SHP77 treated with DMSO at 0.1 percent for 48 hours (cell line): ENCODE data around the gene ASPSCR1.

Experiments
- DNase-seq: peaks from one replicate; lab custom pipeline; 2025; lab: John Stamatoyannopoulos, UW

ASPSCR1 gene

GRCh38 chr17:82055965-82056728 is 78.7 kb downstream of the ASPSCR1 start:
- DNase-seq = no peak

GRCh38 chr17:82056729-82057621 is 79.5 kb downstream of the ASPSCR1 start:
- DNase-seq = no peak

DNA sequence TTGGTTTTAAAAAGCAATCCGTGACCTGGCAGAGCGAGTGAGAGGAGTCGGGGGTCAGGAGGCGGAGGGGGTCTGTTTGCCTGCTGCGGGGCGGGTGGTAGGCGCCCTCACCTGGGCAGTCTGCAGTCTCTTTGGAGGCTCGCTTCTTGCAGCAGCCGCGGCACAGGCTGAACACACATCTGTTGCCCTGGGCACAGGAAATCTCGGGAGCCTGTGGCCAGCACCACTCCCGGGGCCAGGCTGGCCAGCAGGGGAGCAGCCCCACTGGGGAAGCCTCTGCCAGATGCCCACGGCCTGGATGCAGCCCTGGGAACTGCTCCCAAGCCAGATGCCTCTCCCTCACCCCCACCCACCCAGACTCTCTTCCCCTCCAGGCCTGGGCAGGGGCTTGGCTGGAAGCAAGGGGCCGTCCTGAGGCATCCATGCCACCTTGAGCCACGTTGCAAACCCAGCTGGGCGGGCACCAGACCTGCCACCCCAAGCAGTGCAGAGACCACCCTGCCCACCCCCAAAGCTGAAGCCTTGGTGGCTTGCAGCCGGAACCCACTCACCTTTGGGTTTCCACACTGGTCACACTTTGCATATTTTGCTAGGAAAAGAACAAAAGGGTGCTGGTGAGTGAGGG is 80.9 kb downstream of the ASPSCR1 start:
- DNase-seq = no peak

DNA sequence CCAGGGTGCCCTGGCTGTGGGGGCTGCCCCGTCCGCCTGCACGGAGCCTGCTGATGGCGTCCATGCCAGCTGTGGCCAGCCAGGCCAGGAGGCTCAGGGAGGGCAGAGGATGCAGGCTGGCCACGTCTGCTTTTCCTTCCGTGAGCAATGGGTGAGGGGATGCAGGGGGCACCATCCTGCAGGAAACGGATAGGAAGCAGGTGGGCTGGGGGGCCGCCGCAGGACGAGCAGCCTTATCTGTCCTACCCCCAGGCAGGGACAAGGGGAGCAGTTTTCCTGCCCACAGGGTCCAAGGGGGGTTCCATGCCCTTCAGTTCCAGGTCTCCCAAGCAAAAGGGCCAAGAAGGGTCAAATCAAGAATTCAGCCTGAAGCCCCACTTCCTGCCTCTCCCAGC is 81.4 kb downstream of the ASPSCR1 start:
- DNase-seq = no peak

DNA sequence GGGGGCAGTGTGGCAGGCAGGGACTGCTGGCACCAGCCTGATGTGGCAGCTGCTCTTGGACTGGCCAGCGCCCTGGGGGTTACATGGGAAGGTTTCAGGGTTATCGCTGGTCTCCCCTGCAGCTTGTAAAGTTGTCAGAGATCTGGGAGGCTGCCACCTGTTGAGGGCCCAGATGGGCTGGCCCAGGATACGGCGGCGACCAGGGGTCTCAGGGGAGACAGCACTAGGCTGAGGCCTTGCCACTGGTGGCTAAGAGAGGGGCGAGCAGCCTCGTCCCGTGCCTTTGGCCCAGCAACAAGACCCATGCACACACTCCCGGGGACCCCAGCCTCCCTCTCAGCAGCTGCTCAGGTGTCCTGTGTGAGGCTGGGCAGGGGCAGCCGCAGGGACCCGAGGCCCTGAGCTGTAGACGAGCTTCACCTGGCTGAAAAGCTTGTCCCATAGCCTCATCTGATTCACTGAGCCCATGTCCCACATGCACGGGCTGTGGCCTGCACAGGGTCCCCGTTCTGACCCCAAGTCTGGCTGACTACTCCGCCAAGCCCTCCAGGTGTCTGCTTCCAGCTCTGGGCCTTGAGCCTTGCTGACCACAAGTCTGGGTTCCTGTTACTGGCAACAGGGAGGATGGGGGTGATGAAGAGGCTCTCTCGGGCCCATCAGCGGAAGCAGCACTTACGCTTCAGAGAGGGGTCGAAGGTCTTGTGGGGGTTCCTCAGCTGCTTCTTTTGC is 82.0 kb downstream of the ASPSCR1 start:
- DNase-seq = no peak

GRCh38 chr17:82060001-82060380 is 82.6 kb downstream of the ASPSCR1 start:
- DNase-seq = no peak

DNA sequence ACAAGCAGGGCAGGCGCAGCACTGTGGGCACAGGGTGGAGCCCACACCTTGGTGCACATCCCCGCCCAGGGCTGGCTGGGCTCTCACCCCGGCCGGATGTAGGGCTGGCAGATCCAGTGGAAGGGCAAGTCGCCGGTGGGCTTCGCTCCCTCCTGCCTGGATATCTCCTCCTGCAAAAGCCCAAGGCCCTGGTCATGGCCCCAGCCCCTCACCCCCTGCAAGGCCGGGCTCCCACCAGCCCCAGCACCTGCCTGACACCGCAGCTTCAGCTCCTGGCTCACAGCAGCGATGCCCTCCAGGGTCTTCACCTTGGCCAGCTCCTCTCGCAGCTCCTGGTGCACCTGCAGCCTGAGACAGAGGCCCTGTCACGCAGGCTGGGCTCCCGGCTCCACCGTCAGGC is 83.2 kb downstream of the ASPSCR1 start:
- DNase-seq = no peak

GRCh38 chr17:82061047-82061925 is 83.9 kb downstream of the ASPSCR1 start:
- DNase-seq = no peak

- no peak for DNase-seq
These were observed 84.9 kb downstream of the ASPSCR1 start for GRCh38 chr17:82062076-82062983.

GRCh38 chr17:82062984-82063368 is 85.5 kb downstream of the ASPSCR1 start:
- no peak for DNase-seq

DNA sequence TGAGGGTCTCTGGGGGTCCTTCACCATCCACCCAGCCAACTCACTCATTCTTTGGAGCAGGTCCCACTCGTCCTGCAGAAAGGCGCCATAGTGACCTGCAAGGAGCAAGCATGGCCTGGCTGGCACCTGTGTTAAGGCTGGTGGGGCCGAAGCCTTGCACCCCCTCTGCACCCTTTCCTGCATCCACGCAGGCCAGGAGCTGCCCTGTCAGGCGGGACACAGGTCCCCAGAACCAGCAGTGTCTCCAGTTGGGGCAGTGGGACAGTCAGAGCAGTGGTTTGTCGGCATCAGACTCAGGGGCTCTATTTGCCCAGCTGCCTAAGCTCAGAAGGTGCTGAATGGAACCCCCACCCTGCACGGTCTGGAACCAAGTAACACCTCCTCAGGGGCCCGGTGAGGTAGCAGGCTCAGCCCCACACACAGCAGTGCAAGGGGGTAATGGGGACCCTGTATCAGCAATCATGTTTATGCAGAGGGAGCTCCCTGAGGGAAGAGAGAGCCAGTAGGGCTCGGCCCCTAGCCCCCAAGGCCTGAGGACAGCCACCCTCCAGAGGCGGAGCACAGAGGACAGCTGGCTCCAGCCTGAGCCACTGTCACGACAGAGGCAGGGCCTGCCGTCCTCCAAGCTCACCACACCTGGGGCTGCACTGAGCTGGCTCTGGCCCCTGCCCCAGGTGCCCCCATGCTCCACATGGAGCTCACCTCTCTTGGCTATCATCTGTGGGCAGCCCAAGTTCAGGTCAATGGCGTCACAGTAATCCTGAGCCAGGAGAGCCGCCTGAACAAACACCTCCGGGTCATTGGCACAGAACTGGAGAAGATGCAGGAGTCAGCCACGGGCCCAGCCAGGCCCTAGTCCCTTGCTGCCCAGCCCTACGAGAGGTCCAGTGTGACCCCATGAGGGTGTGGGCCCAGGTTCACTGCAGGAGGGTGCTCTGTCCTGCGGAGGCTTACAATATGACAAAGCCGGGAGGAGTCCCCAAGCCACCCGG is 86.3 kb downstream of the ASPSCR1 start:
- DNase-seq = no peak

DNA sequence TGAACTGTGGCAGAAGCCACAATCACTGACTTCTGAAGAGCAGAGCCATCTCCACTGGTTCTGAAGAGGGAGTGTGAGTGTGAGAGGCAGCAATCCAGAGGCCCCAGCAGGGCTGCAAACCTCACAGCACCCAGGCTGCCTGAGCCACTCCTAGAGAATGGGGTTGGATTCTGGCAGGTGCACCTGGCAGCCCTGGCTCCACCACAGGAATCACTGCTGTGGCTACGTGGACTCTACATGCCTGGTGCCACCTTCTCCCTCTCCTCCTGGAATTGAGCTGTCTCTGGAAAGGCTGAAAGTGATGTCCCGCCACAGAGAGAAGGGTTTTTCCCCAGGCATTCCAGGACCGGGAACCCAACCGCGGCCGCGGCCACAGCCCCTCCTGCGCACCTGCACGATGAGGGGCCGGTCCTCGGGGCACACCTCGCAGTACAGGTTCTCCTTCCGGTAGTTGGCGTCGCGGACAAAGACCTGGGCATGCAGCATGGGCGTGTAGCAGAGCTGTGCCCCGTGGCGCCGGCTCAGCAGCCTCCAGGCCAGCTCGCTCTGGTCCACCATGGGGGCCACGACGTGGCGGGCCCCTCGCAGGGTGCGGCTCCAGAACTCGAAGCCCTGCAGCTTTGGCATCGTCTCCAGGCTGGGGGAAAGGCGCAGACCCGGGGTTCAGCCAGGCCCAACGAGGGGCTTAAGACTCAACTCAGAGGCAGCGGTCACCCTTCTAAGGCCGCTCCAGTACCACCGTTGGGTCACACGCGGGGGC is 87.2 kb downstream of the ASPSCR1 start:
- DNase-seq = no peak

DNA sequence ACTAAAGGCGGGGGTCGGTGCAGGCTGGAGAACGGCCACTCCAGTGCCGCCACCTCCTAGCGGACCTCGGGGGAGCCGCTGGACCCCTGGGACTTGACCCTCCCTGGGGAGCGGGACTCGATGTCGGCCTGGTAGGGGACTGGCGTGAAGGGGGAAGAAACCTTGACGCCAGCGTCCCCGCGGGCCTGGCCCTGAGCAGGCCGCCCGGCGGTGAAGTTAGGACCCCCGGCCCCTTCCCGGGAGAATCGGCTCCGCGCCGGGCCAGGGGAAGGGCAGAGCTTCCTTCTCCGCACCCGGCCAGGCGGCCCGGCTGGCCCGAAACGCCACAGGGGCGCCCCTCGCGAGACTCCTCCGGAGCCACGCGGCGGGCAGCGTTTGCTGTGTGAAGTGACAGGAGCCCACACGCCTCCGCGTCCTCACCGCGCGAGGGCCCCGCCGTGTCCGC is 87.8 kb downstream of the ASPSCR1 start:
- no peak for DNase-seq

DNA sequence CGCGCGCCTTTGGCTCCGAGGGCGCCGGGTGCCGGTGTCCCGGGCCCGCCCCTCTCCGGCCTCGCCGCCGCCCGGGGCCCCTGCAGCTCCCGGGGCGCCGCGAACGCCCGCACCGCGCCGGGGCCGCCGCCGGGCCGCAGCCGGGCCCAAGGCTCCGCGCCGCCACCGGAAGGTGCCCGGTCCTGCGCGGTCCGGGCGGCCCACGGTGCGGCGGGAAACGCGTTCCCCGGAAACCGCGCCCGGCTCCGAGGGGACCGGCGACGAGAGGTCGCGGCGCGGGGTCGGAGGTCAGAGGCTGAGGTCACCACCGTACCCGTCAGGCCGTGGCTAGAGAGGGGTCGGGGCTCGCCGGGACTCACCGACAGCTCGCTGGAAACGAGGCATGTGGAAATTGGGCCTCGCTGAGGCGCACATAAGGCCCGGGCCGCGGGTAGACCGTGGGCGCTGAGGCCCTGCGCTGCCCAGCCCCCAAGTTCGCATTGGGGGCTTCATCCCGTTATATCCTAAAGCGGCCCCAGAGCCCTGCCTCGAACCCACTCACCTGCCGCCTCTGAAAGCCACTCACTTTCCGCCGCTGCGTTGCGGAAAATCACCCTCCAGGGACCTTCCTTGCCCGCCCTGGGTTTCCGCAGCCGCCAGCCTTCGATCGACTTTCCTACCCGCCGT is 88.3 kb downstream of the ASPSCR1 start, which contains the start of gene DUS1L:
TSS of gene DUS1L (minus strand) at position 167 of the 666 bp plus-strand sequence. CDS start 745 bp downstream, outside the sequence.
- no peak for DNase-seq
